HepG2 (cell line): ENCODE results near the gene CPNE5. TPM values are rescaled to one million over a fixed set of nuclear protein-coding genes. Genes with fewer than 3 reads are reported as not detected.

Experiments
- CEBPB ChIP-seq: IDR thresholded peaks from 2 replicates; pipeline ENCODE4 v1.6.1; 2011; ENCODE audit warnings: low read depth, low read length, improper control_type of control experiment, borderline replicate concordance
- FOXA3 ChIP-seq: IDR thresholded peaks from 2 replicates; pipeline ENCODE4 v1.6.1; 2016; ENCODE audit warnings: missing genetic modification reagents, missing compliant biosample characterization
- HOXA5 ChIP-seq: sonication (generic); formaldehyde crosslinking; IDR thresholded peaks from 2 replicates; pipeline ENCODE4 v1.4.0; 2020; ENCODE audit warnings: missing genetic modification reagents
- KAT7 ChIP-seq: IDR thresholded peaks from 2 replicates; pipeline ENCODE4 v1.6.1; 2018; ENCODE audit warnings: borderline replicate concordance, missing compliant biosample characterization
- NONO ChIP-seq, 2 experiments: fragments of 450-650 bp in 1 of 2; sonication (generic) in 1 of 2; formaldehyde crosslinking in 1 of 2; IDR thresholded peaks in 1 of 2; conservative IDR thresholded peaks in 1 of 2; 2 replicates each; pipeline versions ENCODE4 v1.6.1 to v1.8.0; 2017 to 2022; ENCODE audit warnings: mild to moderate bottlenecking in 1 of 2, missing genetic modification reagents in 1 of 2, moderate library complexity in 1 of 2
- RAD21 ChIP-seq: fragments of 450-650 bp; formaldehyde crosslinking; IDR thresholded peaks from 2 replicates; pipeline ENCODE4 v1.5.0; 2020; ENCODE audit warnings: mild to moderate bottlenecking
- SMC3 ChIP-seq: IDR thresholded peaks from 2 replicates; pipeline ENCODE4 v1.6.1; 2011; ENCODE audit warnings: low read length, improper control_type of control experiment
- TGIF2 ChIP-seq: IDR thresholded peaks from 2 replicates; pipeline ENCODE4 v1.6.1; 2016; ENCODE audit warnings: control low read depth, missing compliant biosample characterization
- YEATS2 ChIP-seq: sonication (generic); formaldehyde crosslinking; IDR thresholded peaks from 2 replicates; pipeline ENCODE4 v1.4.0; 2020; ENCODE audit warnings: missing genetic modification reagents, borderline replicate concordance
- ZNF607 ChIP-seq: sonication (generic); formaldehyde crosslinking; IDR thresholded peaks from 2 replicates; pipeline ENCODE4 v1.5.1; 2020; ENCODE audit warnings: missing genetic modification reagents, mild to moderate bottlenecking, borderline replicate concordance
- ZNF713 ChIP-seq: sonication (generic); formaldehyde crosslinking; IDR thresholded peaks from 2 replicates; pipeline ENCODE4 v1.4.0; 2020; ENCODE audit warnings: mild to moderate bottlenecking, missing genetic modification reagents
- ZNF816 ChIP-seq: sonication (generic); formaldehyde crosslinking; IDR thresholded peaks from 2 replicates; pipeline ENCODE4 v1.8.0; 2022; ENCODE audit warnings: missing genetic modification reagents, mild to moderate bottlenecking, borderline replicate concordance
- polyA plus RNA-seq, 8 experiments: library from polyadenylated mRNA; depleted of rRNA in 3 of 8; stranded (reverse) in 7 of 8; unstranded in 1 of 8; fragments of >200 nt; fragmentation: Illumina TruSeq in 4 of 8; extraction: Trizol in 4 of 8; gene quantifications; 2 replicates each; pipeline versions ENCODE4 v1.2.1 to v1.2.3, GENCODE V29; 2011 to 2016; ENCODE audit warnings: low read depth in 4 of 8, missing spikeins in 1 of 8, mixed read lengths in 1 of 8; ENCODE audit not compliant: insufficient read depth in 1 of 8
- total RNA-seq, 5 experiments: library from RNA; depleted of rRNA; stranded (reverse); fragments of >200 nt; fragmentation: Illumina TruSeq; extraction: Trizol; gene quantifications; 2 replicates each; pipeline ENCODE4 v1.2.3, GENCODE V29; 2016; ENCODE audit warnings: low read depth in 1 of 5
- TF ChIP-seq, protein P1 (sequence below): sonication (generic); formaldehyde crosslinking; IDR thresholded peaks from 2 replicates; pipeline ENCODE4 v1.8.0; 2023; ENCODE audit warnings: mild to moderate bottlenecking, missing genetic modification reagents
- TF ChIP-seq, protein P2 (sequence below): IDR thresholded peaks from 2 replicates; pipeline ENCODE4 v1.6.1; 2016; ENCODE audit warnings: missing genetic modification reagents, missing compliant biosample characterization

Gene CPNE5
- total and polyA plus RNA-seq, 2 of the 13 experiments (the other 11 are each of a cell fraction or from before 2014, with no cell fraction given), result 0.16 TPM; not detected in 1

DNA sequence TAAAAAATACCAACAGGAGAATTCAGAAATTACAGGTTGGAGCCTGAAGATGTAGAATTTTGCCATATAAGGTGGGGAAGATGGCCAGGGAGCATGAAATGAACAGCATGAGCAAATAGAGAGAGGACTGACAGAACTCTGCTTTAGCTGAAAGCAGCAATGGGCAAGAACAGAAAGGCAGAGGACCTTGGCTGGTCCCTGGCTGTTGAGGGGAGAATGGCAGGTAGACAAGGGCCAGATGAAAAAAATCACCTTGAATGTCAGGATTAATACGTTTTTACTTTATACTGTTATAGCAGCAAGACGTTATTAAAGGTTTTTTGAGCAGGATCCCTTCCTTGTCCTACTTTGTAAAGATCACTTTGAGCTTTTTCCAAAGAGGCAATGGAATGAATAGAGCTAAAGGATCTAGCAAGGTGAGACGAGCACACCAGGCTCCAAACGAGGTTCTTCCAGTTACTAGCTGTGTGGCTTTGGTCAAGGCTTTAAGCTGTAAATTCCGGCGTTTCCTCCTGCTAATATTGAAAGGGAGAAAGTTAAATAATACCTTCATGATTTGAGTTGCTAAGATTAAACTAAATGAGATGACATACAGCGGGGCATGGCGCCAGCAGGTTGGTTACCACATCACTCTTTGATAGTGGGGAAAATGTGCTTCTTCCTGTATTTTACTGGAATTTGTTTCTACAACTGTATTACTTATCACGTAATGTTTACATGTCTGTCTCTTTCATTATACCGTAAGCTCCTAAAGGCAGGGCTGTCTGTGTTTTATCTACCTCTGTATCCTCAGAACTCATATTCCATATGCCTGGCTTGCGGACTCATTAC, 34.6 kb upstream of the CPNE5 start (continued):
- TF ChIP-seq, protein P1, sequence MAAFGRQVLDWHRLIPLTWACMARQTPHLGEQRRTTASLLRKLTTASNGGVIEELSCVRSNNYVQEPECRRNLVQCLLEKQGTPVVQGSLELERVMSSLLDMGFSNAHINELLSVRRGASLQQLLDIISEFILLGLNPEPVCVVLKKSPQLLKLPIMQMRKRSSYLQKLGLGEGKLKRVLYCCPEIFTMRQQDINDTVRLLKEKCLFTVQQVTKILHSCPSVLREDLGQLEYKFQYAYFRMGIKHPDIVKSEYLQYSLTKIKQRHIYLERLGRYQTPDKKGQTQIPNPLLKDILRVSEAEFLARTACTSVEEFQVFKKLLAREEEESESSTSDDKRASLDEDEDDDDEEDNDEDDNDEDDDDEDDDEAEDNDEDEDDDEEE (CRISPR knock-in tag), result no peak
- peak; percentile 32; the same call in 1 of the 2 replicates for TF ChIP-seq RAD21 (CRISPR knock-in tag)
- no peak for TF ChIP-seq HOXA5 (CRISPR knock-in tag)
- TF ChIP-seq SMC3, result peak; percentile 36
- TF ChIP-seq YEATS2 (CRISPR knock-in tag), result no peak
- no peak for TF ChIP-seq CEBPB
- no peak for TF ChIP-seq NONO (IDR thresholded peaks at IDR 0.05)
- TF ChIP-seq NONO (CRISPR knock-in tag; conservative IDR thresholded peaks at IDR 0.05), result 0 out of 2 replicates have a peak, but pooled peaks have one; percentile 12
- no peak for TF ChIP-seq FOXA3 (CRISPR knock-in tag)
- TF ChIP-seq, protein P2, sequence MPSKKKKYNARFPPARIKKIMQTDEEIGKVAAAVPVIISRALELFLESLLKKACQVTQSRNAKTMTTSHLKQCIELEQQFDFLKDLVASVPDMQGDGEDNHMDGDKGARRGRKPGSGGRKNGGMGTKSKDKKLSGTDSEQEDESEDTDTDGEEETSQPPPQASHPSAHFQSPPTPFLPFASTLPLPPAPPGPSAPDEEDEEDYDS (CRISPR knock-in tag), result 0 out of 2 replicates have a peak, but pooled peaks have one; percentile 4
- TF ChIP-seq KAT7 (CRISPR knock-in tag), result 0 out of 2 replicates have a peak, but pooled peaks have one; percentile 15
- TF ChIP-seq ZNF713 (CRISPR knock-in tag), result no peak
- peak; percentile 73; the same call in 1 of the 2 replicates for TF ChIP-seq ZNF816 (CRISPR knock-in tag)
- peak; percentile 35; the same call in 1 of the 2 replicates for TF ChIP-seq ZNF607 (CRISPR knock-in tag)
- peak; percentile 21; the same call in 1 of the 2 replicates for TF ChIP-seq TGIF2 (CRISPR knock-in tag)
